Panc1 (cell line): Measurements from ENCODE around the gene PKP4.

ENCODE experiments used
- TF ChIP-seq, protein P1 (sequence below): fragments of 450-650 bp; IDR thresholded peaks from 2 replicates; pipeline ENCODE4 v1.5.1; 2017; ENCODE audit warnings: mild to moderate bottlenecking
- TF ChIP-seq, protein P2 (sequence below), 2 experiments: IDR thresholded peaks; 2 replicates each; pipeline ENCODE4 v1.6.1; 2011 to 2012; ENCODE audit warnings: low read depth in 2 of 2, control low read depth in 1 of 2, low read length in 1 of 2, mild to moderate bottlenecking in 1 of 2, moderate library complexity in 1 of 2; ENCODE audit not compliant: insufficient read depth in 1 of 2

DNA sequence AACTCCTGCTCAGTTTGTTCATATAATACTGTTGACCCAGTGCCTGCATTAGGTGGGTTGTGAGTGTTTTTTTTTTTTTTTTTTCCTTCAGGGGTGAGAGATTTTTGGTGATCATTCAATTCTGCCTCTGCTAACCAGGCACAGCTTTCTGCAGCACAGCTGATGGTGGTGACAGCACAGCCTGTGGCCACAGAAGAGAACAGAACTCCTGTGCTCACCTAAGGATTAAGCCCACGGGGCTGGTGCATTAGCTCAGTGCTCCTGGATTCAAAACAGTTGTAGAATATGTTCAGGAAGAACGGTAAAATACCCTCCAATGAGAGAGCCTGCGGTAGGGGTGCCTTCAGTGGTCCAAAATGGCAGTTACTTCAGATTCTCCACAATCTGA is 42.0 kb downstream of the PKP4 start:
- TF ChIP-seq, protein P1, sequence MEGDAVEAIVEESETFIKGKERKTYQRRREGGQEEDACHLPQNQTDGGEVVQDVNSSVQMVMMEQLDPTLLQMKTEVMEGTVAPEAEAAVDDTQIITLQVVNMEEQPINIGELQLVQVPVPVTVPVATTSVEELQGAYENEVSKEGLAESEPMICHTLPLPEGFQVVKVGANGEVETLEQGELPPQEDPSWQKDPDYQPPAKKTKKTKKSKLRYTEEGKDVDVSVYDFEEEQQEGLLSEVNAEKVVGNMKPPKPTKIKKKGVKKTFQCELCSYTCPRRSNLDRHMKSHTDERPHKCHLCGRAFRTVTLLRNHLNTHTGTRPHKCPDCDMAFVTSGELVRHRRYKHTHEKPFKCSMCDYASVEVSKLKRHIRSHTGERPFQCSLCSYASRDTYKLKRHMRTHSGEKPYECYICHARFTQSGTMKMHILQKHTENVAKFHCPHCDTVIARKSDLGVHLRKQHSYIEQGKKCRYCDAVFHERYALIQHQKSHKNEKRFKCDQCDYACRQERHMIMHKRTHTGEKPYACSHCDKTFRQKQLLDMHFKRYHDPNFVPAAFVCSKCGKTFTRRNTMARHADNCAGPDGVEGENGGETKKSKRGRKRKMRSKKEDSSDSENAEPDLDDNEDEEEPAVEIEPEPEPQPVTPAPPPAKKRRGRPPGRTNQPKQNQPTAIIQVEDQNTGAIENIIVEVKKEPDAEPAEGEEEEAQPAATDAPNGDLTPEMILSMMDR: no peak; the same call in 1 of the 2 replicates
- TF ChIP-seq, protein P2, sequence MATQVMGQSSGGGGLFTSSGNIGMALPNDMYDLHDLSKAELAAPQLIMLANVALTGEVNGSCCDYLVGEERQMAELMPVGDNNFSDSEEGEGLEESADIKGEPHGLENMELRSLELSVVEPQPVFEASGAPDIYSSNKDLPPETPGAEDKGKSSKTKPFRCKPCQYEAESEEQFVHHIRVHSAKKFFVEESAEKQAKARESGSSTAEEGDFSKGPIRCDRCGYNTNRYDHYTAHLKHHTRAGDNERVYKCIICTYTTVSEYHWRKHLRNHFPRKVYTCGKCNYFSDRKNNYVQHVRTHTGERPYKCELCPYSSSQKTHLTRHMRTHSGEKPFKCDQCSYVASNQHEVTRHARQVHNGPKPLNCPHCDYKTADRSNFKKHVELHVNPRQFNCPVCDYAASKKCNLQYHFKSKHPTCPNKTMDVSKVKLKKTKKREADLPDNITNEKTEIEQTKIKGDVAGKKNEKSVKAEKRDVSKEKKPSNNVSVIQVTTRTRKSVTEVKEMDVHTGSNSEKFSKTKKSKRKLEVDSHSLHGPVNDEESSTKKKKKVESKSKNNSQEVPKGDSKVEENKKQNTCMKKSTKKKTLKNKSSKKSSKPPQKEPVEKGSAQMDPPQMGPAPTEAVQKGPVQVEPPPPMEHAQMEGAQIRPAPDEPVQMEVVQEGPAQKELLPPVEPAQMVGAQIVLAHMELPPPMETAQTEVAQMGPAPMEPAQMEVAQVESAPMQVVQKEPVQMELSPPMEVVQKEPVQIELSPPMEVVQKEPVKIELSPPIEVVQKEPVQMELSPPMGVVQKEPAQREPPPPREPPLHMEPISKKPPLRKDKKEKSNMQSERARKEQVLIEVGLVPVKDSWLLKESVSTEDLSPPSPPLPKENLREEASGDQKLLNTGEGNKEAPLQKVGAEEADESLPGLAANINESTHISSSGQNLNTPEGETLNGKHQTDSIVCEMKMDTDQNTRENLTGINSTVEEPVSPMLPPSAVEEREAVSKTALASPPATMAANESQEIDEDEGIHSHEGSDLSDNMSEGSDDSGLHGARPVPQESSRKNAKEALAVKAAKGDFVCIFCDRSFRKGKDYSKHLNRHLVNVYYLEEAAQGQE (IDR thresholded peaks at IDR 0.05; ENCODE audit: insufficient read depth in 1 of 2, low read depth in 2 of 2, low read length in 1 of 2): no peak
